Psoas muscle (tissue), 8 donors: ENCODE results near the gene CNOT6. TPM values are rescaled to one million over a fixed set of nuclear protein-coding genes. Genes with fewer than 3 reads are reported as not detected.

Experiments used
- ATAC-seq, 4 donors: fragments of 200-7000 bp; cut with Tn5 transposase; one replicate each; pipeline ENCODE4 v1.9.1; 2020; ENCODE audit warnings: moderate library complexity in 3 of 4, mild to moderate bottlenecking in 2 of 4
- DNase-seq, 2 donors: peaks; one replicate each; pipeline ENCODE4 v3.0.0-alpha.2; 2020
- H3K27ac ChIP-seq: fragments of 200-600 bp; one replicate; pipeline ENCODE4 v1.8.0; 2022
- H3K27me3 ChIP-seq, 3 donors: fragments of 200-600 bp in 1 of 3; one replicate each; pipeline versions ENCODE4 v1.6.1 to v1.8.0; 2013 to 2022; ENCODE audit warnings: low read length in 2 of 3, mild to moderate bottlenecking in 2 of 3, moderate library complexity in 1 of 3; ENCODE audit not compliant: insufficient read depth in 3 of 3
- H3K36me3 ChIP-seq, 2 donors: fragments of 200-600 bp in 1 of 2; one replicate each; pipeline versions ENCODE4 v1.6.1 to v1.8.0; 2013 to 2022; ENCODE audit warnings: low read depth in 1 of 2, mild to moderate bottlenecking in 1 of 2, moderate library complexity in 1 of 2; ENCODE audit not compliant: insufficient read depth in 1 of 2
- H3K4me1 ChIP-seq: fragments of 200-600 bp; one replicate; pipeline ENCODE4 v1.8.0; 2022
- H3K4me3 ChIP-seq: fragments of 200-600 bp; one replicate; pipeline ENCODE4 v1.8.0; 2022; ENCODE audit warnings: mild to moderate bottlenecking
- H3K9me3 ChIP-seq: fragments of 200-600 bp; one replicate; pipeline ENCODE4 v1.8.0; 2022
- CTCF ChIP-seq: fragments of 200-600 bp; IDR thresholded peaks from one replicate; pipeline ENCODE4 v1.8.0; 2022; ENCODE audit warnings: antibody characterized with exemption
- WGBS, 3 donors: extraction: QIAGEN DNeasy Blood & Tissue Kit; methylation state at CpG; one replicate each; pipeline versions ENCODE4 v1.1.6 to v1.1.7; 2013; 5-methylcytosine and 5-hydroxymethylcytosine counted together
- intact Hi-C, 2 donors: fragments of 100-400 bp; cut with DNase I; formaldehyde crosslinking; loops; one replicate each; pipeline versions ENCODE4 v1.11.0 to v1.14.2; 2022
- polyA plus RNA-seq, 3 donors: library from polyadenylated mRNA; stranded (reverse); fragments of 200-250 nt; gene quantifications; one replicate each; pipeline ENCODE4 v1.2.3, GENCODE V29; 2013
- total RNA-seq, 4 donors: library from RNA; stranded (reverse); fragmentation: NEBNext Ultra II Directional in 2 of 4; extraction: Animal tissue kit (Norgen Biotek cat#: 25700) in 2 of 4; gene quantifications; one replicate each; pipeline versions ENCODE4 v1.2.1 to v1.2.4, GENCODE V29; 2021 to 2023
- donor health status: healthy with polysubstance abuse.
- donor health status: DM: no; HTN: no; CAD: no; lungs with moderate emphysema.
- donor health status: Bipolar disorder and iron deficiency.
- donor health status: healthy.
- donor health status: DM: yes; HTN: yes; CAD: no.
- donor health status: DM: no; HTN: no; CAD: no.
- donor health status: DM: no; HTN: no; CAD: no.
- donor health status: DM: yes; HTN: yes; CAD: no.

The CNOT6 gene
- total and polyA plus RNA-seq, 7 donors, result 3.6 to 13.7 (median 8.7) TPM

GRCh38 chr5:180467989-180468731, 26.0 kb upstream of the CNOT6 start:
- Histone ChIP-seq H3K27ac (no peak overlapping the region), H3K27me3 (peaks cover 0 to 2% (median 0%) of the 10 kb centered on the region in 3 donors), H3K36me3 (no peaks in the 10 kb centered on the region), H3K4me1 (no peaks in the 10 kb centered on the region), H3K9me3 (no peaks in the 10 kb centered on the region), H3K4me3 (no peak overlapping the region)
- 80 to 89% (median 87%) methylated on average over 18 of the region's 18 CpGs for WGBS, 3 donors
- no peak for ATAC-seq
- no peak for TF ChIP-seq CTCF
- intact Hi-C loops, result no loop called here
- no peak for DNase-seq

- H3K27me3 ChIP-seq, result peaks cover 0 to 2% (median 0%) of the 10 kb centered on the region in 3 donors
- H3K4me1 ChIP-seq, result no peaks in the 10 kb centered on the region
- TF ChIP-seq CTCF, result no peak
- ATAC-seq, result no peak
- H3K27ac ChIP-seq, result no peak overlapping the region
- no peak overlapping the region for H3K4me3 ChIP-seq
- H3K36me3 ChIP-seq, result no peaks in the 10 kb centered on the region
- H3K9me3 ChIP-seq, result no peaks in the 10 kb centered on the region
- intact Hi-C loops, result no loop called here
- WGBS, 3 donors, result 78 to 80% (median 79%) methylated on average over 22 of the region's 22 CpGs
- DNase-seq, result no peak
These were observed 25.2 kb upstream of the CNOT6 start for GRCh38 chr5:180468732-180469585.

GRCh38 chr5:180469586-180469865, 24.7 kb upstream of the CNOT6 start:
- H3K36me3 ChIP-seq, result no peaks in the 10 kb centered on the region
- H3K4me3 ChIP-seq, result no peak overlapping the region
- 63 to 72% (median 70%) methylated on average over 2 of the region's 2 CpGs for WGBS, 3 donors
- no peaks in the 10 kb centered on the region for H3K4me1 ChIP-seq
- H3K27me3 ChIP-seq, result peaks cover 0 to 2% (median 0%) of the 10 kb centered on the region in 3 donors
- no peak for TF ChIP-seq CTCF
- H3K9me3 ChIP-seq, result no peaks in the 10 kb centered on the region
- intact Hi-C loops, result no loop called here
- no peak for DNase-seq
- no peak overlapping the region for H3K27ac ChIP-seq
- ATAC-seq, result no peak

- WGBS, 3 donors, result 67 to 98% (median 89%) methylated on average over 1 of the region's 1 CpG
- Histone ChIP-seq H3K36me3 (no peaks in the 10 kb centered on the region), H3K9me3 (no peaks in the 10 kb centered on the region), H3K4me3 (no peak overlapping the region), H3K4me1 (no peaks in the 10 kb centered on the region), H3K27me3 (peaks cover 0 to 2% (median 0%) of the 10 kb centered on the region in 3 donors), H3K27ac (no peak overlapping the region)
- DNase-seq (no peak), ATAC-seq (no peak)
- TF ChIP-seq CTCF, result no peak
- intact Hi-C loops, result loop anchor here (2.0 to 5.0 kb wide), 2 partner anchors 175 to 343 kb away; no protein-coding TSS in a partner anchor
These were observed 24.3 kb upstream of the CNOT6 start for GRCh38 chr5:180469866-180470265.
